Loucy (cell line): ENCODE measurements around the gene LECT2.

Source experiments
- EZH2phosphoT487 ChIP-seq: fragments of 200-600 bp; IDR thresholded peaks from 2 replicates; pipeline ENCODE4 v1.6.1; 2018; ENCODE audit warnings: antibody characterized with exemption, mild to moderate bottlenecking, moderate library complexity, borderline replicate concordance
- TF ChIP-seq, protein P1 (sequence below): fragments of 200-600 bp; sonication (generic); conservative IDR thresholded peaks from 2 replicates; pipeline ENCODE4 v1.5.1; 2014; ENCODE audit warnings: mild to moderate bottlenecking, antibody characterized with exemption, low read length

DNA sequence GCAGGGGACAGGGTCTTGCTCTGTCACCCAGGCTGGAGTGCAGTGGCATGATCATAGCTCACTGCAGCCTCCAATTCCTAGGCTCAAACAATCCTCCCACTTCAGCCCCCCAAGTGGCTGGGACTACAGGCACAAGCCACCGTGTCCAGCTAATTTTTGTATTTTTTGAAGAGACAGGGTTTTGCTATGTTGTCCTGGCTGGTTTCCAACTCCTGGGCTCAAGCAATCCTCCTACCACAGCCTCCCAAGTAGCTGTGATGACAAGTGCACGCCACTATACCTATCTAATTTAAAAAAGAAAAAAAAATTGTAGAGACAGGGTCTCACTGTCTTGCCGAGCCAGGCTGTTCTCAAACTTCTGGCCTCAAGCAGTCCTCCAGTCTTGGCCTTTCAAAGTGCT is 31.6 kb upstream of the LECT2 start:
- TF ChIP-seq, protein P1, sequence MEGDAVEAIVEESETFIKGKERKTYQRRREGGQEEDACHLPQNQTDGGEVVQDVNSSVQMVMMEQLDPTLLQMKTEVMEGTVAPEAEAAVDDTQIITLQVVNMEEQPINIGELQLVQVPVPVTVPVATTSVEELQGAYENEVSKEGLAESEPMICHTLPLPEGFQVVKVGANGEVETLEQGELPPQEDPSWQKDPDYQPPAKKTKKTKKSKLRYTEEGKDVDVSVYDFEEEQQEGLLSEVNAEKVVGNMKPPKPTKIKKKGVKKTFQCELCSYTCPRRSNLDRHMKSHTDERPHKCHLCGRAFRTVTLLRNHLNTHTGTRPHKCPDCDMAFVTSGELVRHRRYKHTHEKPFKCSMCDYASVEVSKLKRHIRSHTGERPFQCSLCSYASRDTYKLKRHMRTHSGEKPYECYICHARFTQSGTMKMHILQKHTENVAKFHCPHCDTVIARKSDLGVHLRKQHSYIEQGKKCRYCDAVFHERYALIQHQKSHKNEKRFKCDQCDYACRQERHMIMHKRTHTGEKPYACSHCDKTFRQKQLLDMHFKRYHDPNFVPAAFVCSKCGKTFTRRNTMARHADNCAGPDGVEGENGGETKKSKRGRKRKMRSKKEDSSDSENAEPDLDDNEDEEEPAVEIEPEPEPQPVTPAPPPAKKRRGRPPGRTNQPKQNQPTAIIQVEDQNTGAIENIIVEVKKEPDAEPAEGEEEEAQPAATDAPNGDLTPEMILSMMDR = no peak
- TF ChIP-seq EZH2phosphoT487 = no peak
